HG02973 (cell line): ENCODE results near the gene SORBS2.

Experiments used
- ATAC-seq: cut with Tn5 transposase; IDR thresholded peaks from one replicate; pipeline ENCODE4 v1.9.1; 2021; ENCODE audit warnings: moderate library complexity; ENCODE audit not compliant: unreplicated experiment

The SORBS2 gene

DNA sequence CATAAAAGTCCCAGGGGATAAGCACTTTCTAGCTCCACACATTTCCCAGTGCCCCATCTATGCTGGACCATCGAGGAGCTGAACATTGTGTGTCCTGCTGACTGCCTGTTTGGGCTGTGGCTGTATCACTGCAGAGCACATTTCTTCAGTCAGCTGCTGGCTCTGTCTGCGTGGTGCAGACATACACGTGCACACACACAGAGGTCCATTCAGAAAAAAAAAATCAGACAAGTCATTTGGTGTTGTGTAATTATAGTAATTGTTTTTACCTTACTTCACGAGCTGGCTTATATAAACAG lies 275.6 kb downstream of the SORBS2 start:
- ATAC-seq: no peak

DNA sequence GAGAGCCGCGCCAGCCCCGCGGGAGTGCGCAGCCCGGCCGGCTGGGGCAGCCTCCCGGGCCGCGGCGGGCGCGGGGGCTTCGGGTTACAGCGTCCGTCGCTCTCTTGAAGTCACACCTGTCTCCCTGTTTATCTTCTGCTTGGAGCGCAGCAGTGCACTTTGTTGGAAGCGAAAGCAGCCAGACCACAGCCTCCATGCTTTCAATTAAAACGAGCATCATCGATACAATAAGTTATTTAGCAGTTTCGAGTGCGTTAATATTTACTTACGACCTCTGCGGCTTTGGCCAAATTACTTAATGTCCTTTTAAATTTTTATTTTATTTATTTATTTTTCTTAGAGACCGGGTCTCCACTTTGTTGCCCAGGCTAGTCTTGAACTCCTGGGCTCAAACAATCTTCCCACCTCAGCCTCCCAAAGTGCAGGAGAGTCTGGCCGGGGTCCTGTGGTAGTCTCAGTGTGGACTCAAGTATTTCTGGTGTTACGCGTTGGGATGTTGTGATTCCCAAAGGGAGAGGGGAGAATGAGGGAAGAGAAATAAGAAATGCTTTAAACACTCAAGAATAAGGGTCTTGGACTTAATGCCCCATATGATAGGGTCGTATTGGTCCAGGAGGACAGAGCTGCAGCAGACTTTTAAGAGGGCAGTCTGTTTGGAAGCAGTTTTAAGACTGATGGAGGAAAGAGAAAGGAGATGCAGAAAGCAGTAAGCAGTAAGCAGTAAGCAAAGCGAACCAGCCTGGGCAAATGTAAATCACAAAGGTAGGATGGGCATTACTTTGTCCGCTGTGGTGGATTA lies 276.2 kb downstream of the SORBS2 start:
- no peak for ATAC-seq
